OCI-M2 (cell line): ENCODE results near the gene CLASP1.
"Not testable (repeated sequence)": the region's sequence is repeated elsewhere in the genome, so short reads cannot be mapped to it uniquely, and the experiment has no call there.

ENCODE experiments used
- DNase-seq: peaks from one replicate; lab custom pipeline; 2025; ENCODE audit not compliant: unreplicated experiment; lab: John Stamatoyannopoulos, UW

The CLASP1 gene

DNA sequence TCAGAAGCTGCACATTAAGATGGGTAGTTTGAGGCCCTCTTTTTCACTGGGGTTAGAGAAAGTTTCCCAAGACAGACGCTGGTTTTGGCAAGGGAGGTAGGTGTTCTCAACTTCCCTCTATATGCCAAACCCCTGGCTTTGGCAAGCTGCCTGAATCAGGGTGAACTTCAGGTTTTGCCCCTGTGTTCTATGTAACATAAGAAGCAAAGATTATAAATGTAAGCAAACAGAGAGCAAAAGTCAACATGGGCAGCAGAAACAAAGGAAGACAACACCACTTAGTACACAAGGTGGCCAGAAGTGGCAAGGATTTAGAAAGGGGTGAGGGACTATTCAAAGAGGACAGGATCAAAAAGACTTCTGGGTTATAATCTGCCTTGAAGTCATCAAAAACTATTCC is 293.8 kb downstream of the CLASP1 start:
- no peak for DNase-seq

DNA sequence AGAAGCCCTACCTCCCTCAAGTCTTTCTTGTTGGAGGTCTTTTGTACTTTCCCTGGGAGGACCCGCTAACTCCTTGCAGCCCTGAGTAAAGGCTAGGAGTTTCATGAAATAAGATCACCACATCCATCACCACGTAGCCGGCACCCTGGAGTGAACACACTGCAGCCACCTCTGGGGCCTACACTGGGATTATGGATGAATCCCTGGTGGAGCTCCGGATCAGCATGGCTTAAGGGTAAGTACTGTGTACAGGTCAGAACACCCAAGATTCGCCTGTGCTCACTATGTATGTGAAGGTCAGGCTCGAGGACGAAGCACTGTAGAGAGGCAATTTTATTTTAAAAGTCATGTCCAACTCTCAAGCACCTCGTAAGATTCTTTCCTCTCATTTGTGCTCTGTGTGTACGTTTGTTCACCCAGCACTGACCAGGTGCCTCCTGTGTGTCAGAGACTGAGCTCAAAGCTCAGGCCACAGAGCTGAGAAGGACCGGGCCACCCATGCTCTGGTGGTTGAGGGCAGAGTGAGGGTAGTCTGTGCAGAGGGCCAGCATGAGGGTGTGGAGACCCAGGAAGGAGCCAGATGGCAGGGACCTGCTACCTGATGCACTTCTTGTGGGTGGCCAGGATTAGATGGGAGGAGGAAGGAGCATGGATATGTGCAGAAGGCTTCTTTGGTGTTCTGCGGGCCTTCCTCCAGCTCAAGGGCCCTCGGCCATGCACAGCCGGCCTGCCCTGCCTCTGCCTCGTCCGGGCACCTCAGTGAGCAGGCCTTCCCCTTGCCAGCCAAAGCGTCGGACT is 297.5 kb downstream of the CLASP1 start:
- DNase-seq: no peak

DNA sequence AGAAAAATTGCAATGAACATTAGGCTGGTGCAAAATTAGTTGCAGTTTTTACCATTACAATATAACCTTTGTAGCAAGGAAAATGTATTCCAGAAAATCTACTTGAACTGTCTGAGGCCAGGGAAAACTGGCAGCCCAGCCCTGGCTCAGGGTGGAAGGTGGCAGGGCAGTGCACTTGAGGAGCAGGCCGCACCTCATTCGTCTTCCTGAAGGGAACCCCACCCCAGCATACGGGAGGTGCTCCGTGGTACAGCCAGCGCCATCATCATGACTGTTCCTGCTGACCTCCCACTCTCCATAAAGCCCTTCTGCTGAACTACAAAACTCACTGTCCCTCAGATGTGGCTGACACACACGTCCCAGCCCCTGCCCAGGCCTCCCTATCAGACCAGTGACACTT is 298.4 kb downstream of the CLASP1 start:
- no peak for DNase-seq

DNA sequence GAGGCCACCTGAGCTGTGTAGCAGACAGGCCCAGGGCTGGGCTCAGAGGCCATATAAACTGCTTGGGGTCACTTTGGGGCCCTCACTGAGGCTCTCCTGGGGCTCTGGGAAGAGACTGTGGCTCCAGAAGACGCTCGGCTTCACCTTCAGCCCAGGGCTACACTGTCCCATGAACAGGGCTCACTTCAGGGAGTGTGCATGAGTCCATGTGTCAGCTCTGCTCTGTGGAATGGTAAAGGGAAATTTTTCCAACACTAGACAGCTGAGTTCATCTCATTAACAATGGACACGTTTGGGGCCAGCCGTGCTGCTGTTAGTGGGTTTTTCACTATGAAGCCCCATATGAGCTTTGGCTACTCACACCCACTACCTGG is 298.9 kb downstream of the CLASP1 start:
- DNase-seq: no peak

- DNase-seq: no peak
Observed at GRCh38 chr2:121349721-121350401, 299.4 kb downstream of the CLASP1 start.

DNA sequence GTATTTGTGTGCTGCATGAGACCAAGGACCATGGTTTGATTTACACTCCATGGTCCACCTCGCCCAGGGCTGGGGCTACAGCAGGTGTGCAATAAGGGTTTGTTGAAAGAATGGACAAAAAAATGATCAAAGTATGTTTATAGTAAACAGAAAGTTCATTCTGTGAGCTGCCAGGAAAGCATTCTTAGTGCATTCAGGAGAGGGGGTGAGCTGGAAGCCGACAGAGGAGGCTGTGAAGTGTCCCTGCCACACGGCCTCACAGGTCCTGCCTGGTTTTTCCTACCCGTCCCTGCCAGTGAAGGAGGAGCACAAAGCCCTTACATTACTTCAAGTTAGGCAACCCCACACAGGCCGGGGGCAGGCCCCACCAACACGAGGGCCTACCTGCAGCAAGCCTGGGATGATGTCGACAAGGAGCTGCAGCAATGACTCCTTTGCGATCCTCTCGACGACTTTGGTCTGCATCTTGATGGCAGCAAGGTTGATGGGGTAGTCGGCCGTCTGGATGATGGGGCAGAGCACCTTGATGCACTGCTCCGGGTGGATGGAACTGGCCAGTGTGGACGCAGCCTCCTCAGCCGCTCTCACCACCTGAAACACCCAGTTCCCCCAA is 301.0 kb downstream of the CLASP1 start:
- DNase-seq: no peak

GRCh38 chr2:121346859-121347258 is 302.4 kb downstream of the CLASP1 start:
- DNase-seq: no peak

DNA sequence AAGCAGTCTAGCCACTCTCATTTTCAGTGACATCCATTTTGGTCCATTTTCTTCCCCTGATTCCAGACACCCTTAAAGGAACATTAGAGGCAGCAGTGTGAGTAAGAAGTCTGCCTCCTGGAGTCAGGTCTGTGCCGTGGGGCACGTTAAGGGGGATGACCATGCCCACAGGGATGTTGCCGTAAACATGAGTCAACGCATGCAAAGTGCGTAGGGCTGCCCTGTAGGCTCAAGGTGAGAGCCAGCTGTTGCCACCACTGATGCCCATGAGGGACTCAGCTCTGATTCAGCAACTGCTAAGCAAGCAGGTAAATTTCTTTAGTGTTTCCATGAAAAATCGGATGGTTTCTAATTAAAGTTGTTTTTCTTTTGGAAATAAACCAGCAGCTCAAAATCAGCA is 302.9 kb downstream of the CLASP1 start:
- no peak for DNase-seq

GRCh38 chr2:121345887-121346286 is 303.4 kb downstream of the CLASP1 start:
- DNase-seq: no peak

GRCh38 chr2:121345101-121345500 is 304.2 kb downstream of the CLASP1 start:
- no peak for DNase-seq

DNA sequence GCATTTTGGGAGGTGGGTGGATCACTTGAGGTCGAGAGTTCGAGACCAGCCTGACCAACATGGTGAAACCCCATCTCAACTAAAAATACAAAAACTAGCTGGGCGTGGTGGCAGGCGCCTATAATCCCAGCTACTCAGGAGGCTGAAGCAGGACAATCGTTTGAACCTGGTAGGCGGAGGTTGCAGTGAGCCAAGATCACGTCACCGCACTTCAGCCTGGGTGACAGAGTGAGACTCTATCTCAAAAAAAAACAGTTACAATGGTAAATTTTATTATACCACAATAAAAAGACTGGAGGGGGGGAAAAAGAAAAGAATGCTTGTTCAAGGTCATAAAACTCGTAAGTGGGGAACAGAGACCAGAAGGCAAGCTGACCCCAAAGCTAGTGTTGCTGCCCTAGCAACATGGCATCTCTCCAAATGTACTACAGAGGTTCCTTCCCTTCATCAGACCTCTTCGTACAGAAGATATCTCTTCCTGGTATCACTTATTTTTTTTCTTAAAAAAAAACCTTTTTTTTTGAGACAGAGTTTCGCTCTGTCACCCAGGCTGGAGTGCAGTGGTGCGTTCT is 305.3 kb downstream of the CLASP1 start:
- DNase-seq: not testable (repeated sequence)

- no peak for DNase-seq
Observed at GRCh38 chr2:121343191-121343590, 306.1 kb downstream of the CLASP1 start.

DNA sequence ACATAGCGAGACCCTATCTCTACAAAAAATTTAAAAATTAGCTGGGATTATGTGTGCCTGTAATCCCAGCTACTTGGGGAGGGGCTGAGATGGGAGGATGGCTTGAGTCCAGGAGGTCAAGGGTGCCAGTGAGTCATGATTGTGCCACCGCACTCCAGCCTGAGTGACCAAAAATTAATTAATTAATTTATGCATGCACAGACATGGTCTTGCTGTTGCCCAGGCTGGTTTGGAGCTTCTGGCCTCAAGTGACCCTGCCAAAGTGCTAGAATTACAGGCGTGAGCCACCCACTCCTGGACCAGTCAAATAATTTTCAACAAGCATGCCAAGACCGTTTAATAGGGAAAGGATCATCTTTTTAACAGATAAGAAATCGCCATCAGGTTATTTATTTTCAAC is 306.5 kb downstream of the CLASP1 start:
- DNase-seq: no peak

- no peak for DNase-seq
Observed at GRCh38 chr2:121340926-121341325, 308.3 kb downstream of the CLASP1 start.

DNA sequence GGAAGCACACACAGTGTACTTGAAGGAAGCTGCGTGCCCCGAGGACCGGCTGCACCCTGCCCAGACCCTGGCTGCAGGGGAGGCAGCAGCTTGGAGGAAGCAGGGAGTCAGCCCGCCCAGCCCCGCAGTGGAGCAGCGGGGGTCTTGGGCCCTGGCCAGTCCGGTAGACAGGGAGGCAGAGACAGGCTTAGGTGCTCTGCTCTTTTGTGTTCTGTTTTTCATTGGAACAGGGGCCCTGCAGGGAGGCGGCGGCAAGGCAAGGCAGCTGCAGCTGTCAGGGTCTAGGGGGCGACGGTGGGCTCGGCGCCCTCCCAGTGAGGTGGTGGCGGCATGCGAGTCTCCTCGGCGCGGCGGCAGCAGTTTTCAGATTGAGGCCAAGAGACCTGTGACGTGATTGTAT is 311.0 kb downstream of the CLASP1 start:
- no peak for DNase-seq

- no peak for DNase-seq
Observed at GRCh38 chr2:121336528-121337294, 312.6 kb downstream of the CLASP1 start.

DNA sequence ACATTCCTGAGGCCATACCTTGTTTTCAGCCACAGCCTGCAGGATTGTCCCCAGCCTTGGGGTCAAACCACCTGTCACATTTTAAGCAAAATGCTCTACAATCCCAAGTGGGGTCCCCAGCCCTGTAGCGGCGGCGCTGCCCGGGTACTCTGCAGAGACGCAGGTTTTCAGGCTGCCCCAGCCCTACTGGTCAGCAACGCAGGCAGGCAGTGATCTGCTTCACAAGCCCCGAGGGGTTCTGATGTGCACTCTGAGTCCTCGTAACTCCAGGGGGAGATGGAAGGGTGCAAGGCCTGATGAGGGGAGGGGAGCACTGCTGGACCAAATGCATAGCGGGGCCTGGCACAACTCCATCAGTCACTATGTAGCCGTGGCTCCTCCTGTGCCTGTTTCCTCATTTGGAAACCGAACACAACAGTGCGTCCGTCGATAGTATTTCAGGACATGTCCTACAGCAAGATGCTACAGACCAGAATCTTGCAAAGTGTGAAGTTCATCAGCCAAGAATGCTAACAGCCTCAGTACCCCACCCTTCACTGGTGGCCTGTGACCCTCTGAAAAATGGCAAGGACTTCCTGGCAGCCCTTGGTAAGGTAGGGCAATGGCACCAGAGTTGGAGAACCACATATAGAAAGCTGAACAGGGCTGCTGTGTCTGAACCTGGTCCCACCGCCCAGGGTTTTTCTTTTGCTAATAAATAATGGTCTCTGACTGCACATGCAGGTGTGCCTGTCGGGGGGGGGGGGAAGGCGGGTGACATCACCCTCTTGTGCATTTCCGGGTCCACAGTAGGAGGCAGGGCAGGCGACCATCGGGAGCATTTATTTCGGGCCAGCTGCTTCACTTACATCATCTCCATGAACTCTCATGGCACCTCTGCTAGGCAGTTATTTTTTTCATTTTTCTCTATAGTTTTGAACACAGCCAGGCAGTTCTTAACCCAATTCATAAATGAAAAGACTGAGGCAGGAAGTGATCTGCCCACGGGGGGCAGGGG is 313.7 kb downstream of the CLASP1 start:
- no peak for DNase-seq

GRCh38 chr2:121334581-121335293 is 314.5 kb downstream of the CLASP1 start:
- DNase-seq: no peak

DNA sequence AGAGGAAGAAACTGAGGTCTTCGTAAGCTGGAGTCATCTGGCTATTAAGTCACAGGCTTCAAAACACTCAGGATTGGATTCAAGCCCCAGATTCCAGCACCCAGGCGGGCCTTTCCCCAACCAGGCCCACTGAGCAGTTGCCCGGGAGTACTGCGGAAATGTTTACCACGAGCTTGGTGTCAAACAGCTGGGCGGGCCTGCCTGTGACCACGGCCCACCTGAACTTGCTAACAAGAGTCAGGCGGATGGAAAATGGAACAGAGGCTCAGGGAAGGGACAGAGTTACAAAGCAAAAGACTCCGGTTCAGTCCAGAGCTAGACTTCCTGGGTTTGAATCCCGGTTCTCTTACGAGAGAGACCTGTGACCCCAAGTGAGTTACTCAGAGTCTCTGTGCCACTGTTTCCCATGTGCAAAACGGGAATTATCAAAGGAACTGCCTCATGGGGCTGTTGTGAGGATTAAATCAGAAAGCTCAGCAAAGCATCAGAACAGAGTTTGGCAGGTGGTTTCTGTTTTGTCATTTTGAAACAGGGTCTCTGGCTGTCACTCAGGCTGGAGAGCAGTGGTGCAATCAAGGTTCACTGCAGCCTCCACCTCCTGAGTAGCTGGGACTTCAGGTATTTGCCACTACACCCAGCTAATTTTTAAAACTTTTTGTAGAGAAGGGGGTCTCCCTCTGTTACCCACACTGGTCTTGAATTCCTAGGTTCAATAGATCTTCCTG is 315.3 kb downstream of the CLASP1 start:
- no peak for DNase-seq
